ENCODE results near the gene NKAPL. TPM values are rescaled to one million over a fixed set of nuclear protein-coding genes. Genes with fewer than 3 reads are reported as not detected.

The NKAPL gene
- total and polyA plus RNA-seq, 2 donors (not counting 3 experiments of a cell fraction or from before 2014, with no cell fraction given): 0.72 to 1.1 TPM

DNA sequence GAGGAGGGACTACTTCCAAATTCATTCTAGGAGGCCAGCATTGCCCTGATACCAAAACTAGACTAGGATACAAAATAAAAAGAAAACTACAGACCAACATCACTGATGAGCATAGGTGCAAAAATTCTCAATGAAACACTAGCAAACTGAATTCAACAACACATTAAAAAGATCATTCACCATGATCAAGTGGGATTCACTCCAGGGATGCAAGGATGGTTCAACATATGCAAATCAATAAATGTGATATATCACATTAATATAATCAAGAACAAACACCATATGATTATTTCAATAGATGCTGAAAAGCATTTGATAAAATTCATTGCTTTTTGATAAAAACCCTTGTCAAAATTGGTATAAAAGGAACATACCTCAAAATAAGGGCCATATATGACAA lies 32.5 kb downstream of the NKAPL start:
- ChIA-PET CTCF (no interaction called here), POLR2A (no interaction called here)
- Histone ChIP-seq H3K27me3 (ENCODE audit: control insufficient read depth in 2 of 2, insufficient read depth in 2 of 2, low read length in 2 of 2) (no peaks in the 10 kb centered on the region), H3K4me2 (ENCODE audit: insufficient read depth, low read length) (no peak overlapping the region), H3K9ac (replicated peaks; ENCODE audit: extremely low read depth, insufficient read depth, low read length) (no peak overlapping the region), H3K36me3 (ENCODE audit: control insufficient read depth in 2 of 2, extremely low read depth in 1 of 2, insufficient read depth in 2 of 2, low read length in 2 of 2) (peaks cover 4 to 7% of the 10 kb centered on the region in 2 experiments), H3K27ac (ENCODE audit: insufficient read depth, low read depth, low read length) (no peak overlapping the region), H2AFZ (ENCODE audit: low read depth, low read length) (no peak overlapping the region), H3K4me3 (replicated peaks in 1 of 3; ENCODE audit: insufficient read depth in 1 of 3, low read depth in 1 of 3, low read length in 3 of 3) (no peak overlapping the region), H4K20me1 (replicated peaks; ENCODE audit: control insufficient read depth, extremely low read depth, insufficient read depth, low read length) (no peaks in the 10 kb centered on the region), H3K79me2 (ENCODE audit: control insufficient read depth, insufficient read depth, low read length) (no peaks in the 10 kb centered on the region), H3K9me3 (replicated peaks; ENCODE audit: control insufficient read depth, insufficient read depth, low read length) (no peaks in the 10 kb centered on the region), H3K9me1 (replicated peaks; ENCODE audit: control insufficient read depth, extremely low read depth, insufficient read depth, low read length) (no peaks in the 10 kb centered on the region), H3K4me1 (ENCODE audit: control insufficient read depth, extremely low read depth, insufficient read depth, low read length) (no peaks in the 10 kb centered on the region)
- dilution Hi-C loops (cut with MboI; ENCODE audit: extremely low pct_ligation_motif_present, low sequenced_read_pairs) (no loop called here), intact Hi-C loops (cut with micrococcal nuclease) (no loop called here)
- DNase-seq (ENCODE audit: low read depth, low spot score) (no peak), FAIRE-seq (no peak)
- TF ChIP-seq, protein P1, sequence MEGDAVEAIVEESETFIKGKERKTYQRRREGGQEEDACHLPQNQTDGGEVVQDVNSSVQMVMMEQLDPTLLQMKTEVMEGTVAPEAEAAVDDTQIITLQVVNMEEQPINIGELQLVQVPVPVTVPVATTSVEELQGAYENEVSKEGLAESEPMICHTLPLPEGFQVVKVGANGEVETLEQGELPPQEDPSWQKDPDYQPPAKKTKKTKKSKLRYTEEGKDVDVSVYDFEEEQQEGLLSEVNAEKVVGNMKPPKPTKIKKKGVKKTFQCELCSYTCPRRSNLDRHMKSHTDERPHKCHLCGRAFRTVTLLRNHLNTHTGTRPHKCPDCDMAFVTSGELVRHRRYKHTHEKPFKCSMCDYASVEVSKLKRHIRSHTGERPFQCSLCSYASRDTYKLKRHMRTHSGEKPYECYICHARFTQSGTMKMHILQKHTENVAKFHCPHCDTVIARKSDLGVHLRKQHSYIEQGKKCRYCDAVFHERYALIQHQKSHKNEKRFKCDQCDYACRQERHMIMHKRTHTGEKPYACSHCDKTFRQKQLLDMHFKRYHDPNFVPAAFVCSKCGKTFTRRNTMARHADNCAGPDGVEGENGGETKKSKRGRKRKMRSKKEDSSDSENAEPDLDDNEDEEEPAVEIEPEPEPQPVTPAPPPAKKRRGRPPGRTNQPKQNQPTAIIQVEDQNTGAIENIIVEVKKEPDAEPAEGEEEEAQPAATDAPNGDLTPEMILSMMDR (IDR thresholded peaks at IDR 0.05; ENCODE audit: extremely low read depth in 1 of 2, insufficient read depth in 1 of 2, low read depth in 1 of 2, low read length in 2 of 2): no peak
- no peak for TF ChIP-seq POLR2A (IDR thresholded peaks at IDR 0.05; ENCODE audit: low read depth, low read length)
- no peak for TF ChIP-seq GATA2 (IDR thresholded peaks at IDR 0.05; ENCODE audit: insufficient read depth, insufficient read length, low read depth, low read length)
- BruUV-seq (replicated peaks): no TSS peak

DNA sequence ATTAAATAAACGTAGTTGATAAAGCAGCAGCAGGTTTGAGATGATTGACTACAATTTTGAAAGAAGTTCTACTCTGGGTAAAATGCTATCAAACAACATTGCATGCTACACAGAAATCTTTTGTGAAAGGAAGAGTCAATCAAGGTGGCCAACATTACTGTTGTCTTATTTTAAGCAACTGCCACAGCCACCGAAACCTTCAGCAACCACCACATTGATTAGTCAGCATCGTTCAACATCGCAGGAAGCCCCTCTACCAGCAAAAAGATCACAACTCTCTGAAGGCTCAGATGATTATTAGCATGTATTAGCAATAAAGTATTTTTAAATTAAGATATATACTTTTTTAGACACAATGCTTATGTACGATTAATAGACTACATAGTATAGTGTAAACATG lies 36.2 kb downstream of the NKAPL start:
- H3K79me2 ChIP-seq (ENCODE audit: control insufficient read depth, insufficient read depth, low read length): no peaks in the 10 kb centered on the region
- no TSS peak for BruUV-seq (replicated peaks)
- H3K36me3 ChIP-seq (ENCODE audit: control insufficient read depth in 2 of 2, extremely low read depth in 1 of 2, insufficient read depth in 2 of 2, low read length in 2 of 2): peaks cover 5% of the 10 kb centered on the region in 2 experiments
- no peaks in the 10 kb centered on the region for H3K27me3 ChIP-seq (ENCODE audit: control insufficient read depth in 2 of 2, insufficient read depth in 2 of 2, low read length in 2 of 2)
- no peak overlapping the region for H3K9ac ChIP-seq (replicated peaks; ENCODE audit: extremely low read depth, insufficient read depth, low read length)
- no peaks in the 10 kb centered on the region for H3K9me1 ChIP-seq (replicated peaks; ENCODE audit: control insufficient read depth, extremely low read depth, insufficient read depth, low read length)
- H3K9me3 ChIP-seq (replicated peaks; ENCODE audit: control insufficient read depth, insufficient read depth, low read length): no peaks in the 10 kb centered on the region
- intact Hi-C loops (cut with micrococcal nuclease): no loop called here
- H4K20me1 ChIP-seq (replicated peaks; ENCODE audit: control insufficient read depth, extremely low read depth, insufficient read depth, low read length): no peaks in the 10 kb centered on the region
- CTCF ChIA-PET: no interaction called here
- H3K4me2 ChIP-seq (ENCODE audit: insufficient read depth, low read length): no peak overlapping the region
- POLR2A ChIA-PET: no interaction called here
- no peak for DNase-seq (ENCODE audit: low read depth, low spot score)
- TF ChIP-seq, protein P1 (IDR thresholded peaks at IDR 0.05; ENCODE audit: extremely low read depth in 1 of 2, insufficient read depth in 1 of 2, low read depth in 1 of 2, low read length in 2 of 2): no peak
- TF ChIP-seq, protein P2, sequence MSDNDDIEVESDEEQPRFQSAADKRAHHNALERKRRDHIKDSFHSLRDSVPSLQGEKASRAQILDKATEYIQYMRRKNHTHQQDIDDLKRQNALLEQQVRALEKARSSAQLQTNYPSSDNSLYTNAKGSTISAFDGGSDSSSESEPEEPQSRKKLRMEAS (IDR thresholded peaks at IDR 0.05; ENCODE audit: insufficient read depth, insufficient read length): no peak
- TF ChIP-seq JUN (IDR thresholded peaks at IDR 0.05; ENCODE audit: borderline replicate concordance, insufficient read depth, insufficient read length, low read depth): no peak
- TF ChIP-seq EZH2 (IDR thresholded peaks at IDR 0.05; ENCODE audit: borderline replicate concordance, low read depth, low read length, severe bottlenecking): no peak
- TF ChIP-seq GATA2 (IDR thresholded peaks at IDR 0.05; ENCODE audit: insufficient read depth, insufficient read length, low read depth, low read length): no peak
- no peak for TF ChIP-seq POLR2A (IDR thresholded peaks at IDR 0.05; ENCODE audit: low read depth, low read length)
- TF ChIP-seq MYC (IDR thresholded peaks at IDR 0.05; ENCODE audit: low read depth, low read length): no peak
- no peak for TF ChIP-seq FOS (IDR thresholded peaks at IDR 0.05; ENCODE audit: borderline replicate concordance, insufficient read depth, low read length)
- TF ChIP-seq POLR2AphosphoS5 (IDR thresholded peaks at IDR 0.05; ENCODE audit: insufficient read depth, low read depth, low read length): no peak
- no peak overlapping the region for H3K27ac ChIP-seq (ENCODE audit: insufficient read depth, low read depth, low read length)
- no peak overlapping the region for H3K4me3 ChIP-seq (replicated peaks in 1 of 3; ENCODE audit: insufficient read depth in 1 of 3, low read depth in 1 of 3, low read length in 3 of 3)
- FAIRE-seq: no peak
- H3K4me1 ChIP-seq (ENCODE audit: control insufficient read depth, extremely low read depth, insufficient read depth, low read length): no peaks in the 10 kb centered on the region
- H2AFZ ChIP-seq (ENCODE audit: low read depth, low read length): no peak overlapping the region
- dilution Hi-C loops (cut with MboI; ENCODE audit: extremely low pct_ligation_motif_present, low sequenced_read_pairs): no loop called here
